ENCODE results near the gene GUCY2C.

GUCY2C gene

GRCh38 chr12:14607568-14607967 is 88.8 kb downstream of the GUCY2C start:
- TF ChIP-seq CTCF (IDR thresholded peaks at IDR 0.05): no peak
- no peaks in the 10 kb centered on the region for H3K36me3 ChIP-seq
- no peaks in the 10 kb centered on the region for H3K27me3 ChIP-seq
- peaks cover 36 to 40% of the 10 kb centered on the region in 2 experiments for H3K4me1 ChIP-seq (ENCODE audit: control insufficient read depth in 1 of 2, insufficient read depth in 1 of 2, low read depth in 1 of 2, low read length in 1 of 2)
- peak overlapping the region in 1 of 2 experiments; percentile 2 for H3K4me3 ChIP-seq (ENCODE audit: low read depth in 1 of 2, low read length in 1 of 2)
- H3K9me3 ChIP-seq: no peaks in the 10 kb centered on the region
- peak overlapping the region; percentile 75 for H3K27ac ChIP-seq

GRCh38 chr12:14605401-14605989 is 90.9 kb downstream of the GUCY2C start:
- Histone ChIP-seq H3K36me3 (no peaks in the 10 kb centered on the region), H3K4me1 (ENCODE audit: control insufficient read depth in 1 of 2, insufficient read depth in 1 of 2, low read depth in 1 of 2, low read length in 1 of 2) (peaks cover 28 to 47% of the 10 kb centered on the region in 2 experiments), H3K9me3 (no peaks in the 10 kb centered on the region), H3K27me3 (no peaks in the 10 kb centered on the region), H3K27ac (no peak overlapping the region), H3K4me3 (ENCODE audit: low read depth in 1 of 2, low read length in 1 of 2) (no peak overlapping the region)
- TF ChIP-seq CTCF (IDR thresholded peaks at IDR 0.05): no peak

- Histone ChIP-seq H3K27me3 (no peaks in the 10 kb centered on the region), H3K36me3 (no peaks in the 10 kb centered on the region), H3K4me1 (ENCODE audit: control insufficient read depth in 1 of 2, insufficient read depth in 1 of 2, low read depth in 1 of 2, low read length in 1 of 2) (peaks cover 5 to 20% of the 10 kb centered on the region in 2 experiments), H3K4me3 (ENCODE audit: low read depth in 1 of 2, low read length in 1 of 2) (no peak overlapping the region), H3K27ac (no peak overlapping the region), H3K9me3 (no peaks in the 10 kb centered on the region)
- no peak for TF ChIP-seq CTCF (IDR thresholded peaks at IDR 0.05)
These were observed 94.5 kb downstream of the GUCY2C start for GRCh38 chr12:14601692-14602478.

GRCh38 chr12:14597480-14597879 is 98.9 kb downstream of the GUCY2C start:
- H3K4me1 ChIP-seq (ENCODE audit: control insufficient read depth in 1 of 2, insufficient read depth in 1 of 2, low read depth in 1 of 2, low read length in 1 of 2): peaks cover 3 to 20% of the 10 kb centered on the region in 2 experiments
- H3K27ac ChIP-seq: no peak overlapping the region
- H3K27me3 ChIP-seq: no peaks in the 10 kb centered on the region
- no peak for TF ChIP-seq CTCF (IDR thresholded peaks at IDR 0.05)
- H3K4me3 ChIP-seq (ENCODE audit: low read depth in 1 of 2, low read length in 1 of 2): no peak overlapping the region
- no peaks in the 10 kb centered on the region for H3K9me3 ChIP-seq
- no peaks in the 10 kb centered on the region for H3K36me3 ChIP-seq

- Histone ChIP-seq H3K27me3 (no peaks in the 10 kb centered on the region), H3K9me3 (no peaks in the 10 kb centered on the region), H3K4me1 (ENCODE audit: control insufficient read depth in 1 of 2, insufficient read depth in 1 of 2, low read depth in 1 of 2, low read length in 1 of 2) (peaks cover 0 to 8% of the 10 kb centered on the region in 2 experiments), H3K4me3 (ENCODE audit: low read depth in 1 of 2, low read length in 1 of 2) (no peak overlapping the region), H3K36me3 (no peaks in the 10 kb centered on the region), H3K27ac (no peak overlapping the region)
- no peak for TF ChIP-seq CTCF (IDR thresholded peaks at IDR 0.05)
These were observed 104.7 kb downstream of the GUCY2C start for GRCh38 chr12:14591719-14592118.

Data from neutrophil (primary cell).